ENCODE results near the gene SPI1. TPM values are rescaled to one million over a fixed set of nuclear protein-coding genes. Genes with fewer than 3 reads are reported as not detected.

Gene SPI1
- total RNA-seq, 5 donors from 2014 or later (not counting 1 experiment from before 2014, with no cell fraction given): 1.8 to 5.8 (median 2.1) TPM

DNA sequence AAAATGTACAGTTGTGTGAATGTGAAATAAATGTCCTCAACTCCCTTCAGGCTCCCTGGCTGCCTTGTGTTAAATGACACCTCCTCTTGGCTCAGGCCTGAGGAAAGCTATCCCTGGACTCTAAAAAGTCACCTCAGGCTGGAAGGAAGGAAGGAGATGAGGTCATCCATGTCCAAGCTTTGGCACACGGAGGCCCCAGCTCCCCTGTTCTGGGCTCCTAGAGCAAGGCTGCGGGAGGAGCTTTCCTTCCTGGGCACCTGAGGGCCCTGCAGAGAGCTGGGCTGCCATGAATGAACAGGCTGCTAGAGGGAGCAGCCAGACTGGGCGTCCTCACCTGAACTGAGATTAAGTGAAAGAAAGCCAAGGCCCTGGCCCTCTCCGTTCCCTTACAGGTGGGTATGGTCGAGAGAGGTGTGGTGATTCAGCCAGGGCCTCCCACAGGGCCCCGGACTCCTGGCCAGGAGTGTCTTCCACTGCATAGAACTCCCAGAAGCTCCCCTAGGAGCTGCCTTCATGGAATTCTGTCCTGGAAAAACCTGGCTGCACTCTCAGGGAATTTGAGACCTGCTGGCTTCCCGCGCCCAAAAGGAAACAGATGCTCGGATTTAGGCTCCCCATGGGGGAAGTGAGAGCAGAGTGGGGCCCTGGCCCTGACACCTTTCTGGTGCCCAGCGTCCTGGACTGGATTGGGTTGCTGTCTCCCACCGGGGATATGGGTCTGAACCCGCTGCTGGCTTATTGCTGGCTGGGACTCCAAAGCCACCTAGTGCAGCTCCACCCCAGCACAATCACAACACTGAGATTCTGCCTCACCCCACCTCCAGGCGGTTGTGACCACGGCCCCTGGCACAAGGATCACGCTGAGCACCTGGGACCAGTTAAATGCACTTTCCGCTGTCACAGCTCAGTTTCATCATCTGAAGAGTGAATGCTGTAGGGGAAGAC lies 48.1 kb downstream of the SPI1 start:
- Histone ChIP-seq H3K4me1 (ENCODE audit: control insufficient read depth in 1 of 2, extremely low read depth in 1 of 2, insufficient read depth in 2 of 2, low read length in 2 of 2) (no peaks in the 10 kb centered on the region), H3K4me3 (ENCODE audit: control insufficient read depth in 1 of 2, extremely low read depth in 1 of 2, low read length in 1 of 2) (no peak overlapping the region), H3K27ac (ENCODE audit: low read length) (no peak overlapping the region), H3K9me3 (no peaks in the 10 kb centered on the region), H3K27me3 (replicated peaks in 1 of 2; ENCODE audit: control insufficient read depth in 2 of 2, extremely low read depth in 1 of 2, insufficient read depth in 2 of 2, low read length in 1 of 2) (no peaks in the 10 kb centered on the region), H3K36me3 (ENCODE audit: control insufficient read depth in 2 of 2, extremely low read depth in 1 of 2, insufficient read depth in 1 of 2, low read length in 1 of 2) (peaks cover 17 to 38% of the 10 kb centered on the region in 2 donors)
- ATAC-seq (replicated peaks in 1 of 4): peak; percentile 29 to 46 (median 44)
- DNase-seq: peak in 1 of 35 experiments; percentile 17
- H3K27ac Mint-ChIP-seq: no peak overlapping the region
- H3K4me3 Mint-ChIP-seq: no peak overlapping the region
- no peaks in the 10 kb centered on the region for H3K27me3 Mint-ChIP-seq
- 91% methylated on average over 6 of the region's 16 CpGs for WGBS (ENCODE audit: insufficient coverage)
- peaks cover 23% of the 10 kb centered on the region for H3K36me3 Mint-ChIP-seq
- ChIA-PET CTCF (interaction anchor here in 1 of 2 donors (0.5 kb wide), 1 partner anchor 124 kb away, joined by 4 read pairs; no protein-coding TSS in a partner anchor), POLR2A (no interaction called here)
- H3K9me3 Mint-ChIP-seq: no peaks in the 10 kb centered on the region
- H3K4me1 Mint-ChIP-seq: no peaks in the 10 kb centered on the region

DNA sequence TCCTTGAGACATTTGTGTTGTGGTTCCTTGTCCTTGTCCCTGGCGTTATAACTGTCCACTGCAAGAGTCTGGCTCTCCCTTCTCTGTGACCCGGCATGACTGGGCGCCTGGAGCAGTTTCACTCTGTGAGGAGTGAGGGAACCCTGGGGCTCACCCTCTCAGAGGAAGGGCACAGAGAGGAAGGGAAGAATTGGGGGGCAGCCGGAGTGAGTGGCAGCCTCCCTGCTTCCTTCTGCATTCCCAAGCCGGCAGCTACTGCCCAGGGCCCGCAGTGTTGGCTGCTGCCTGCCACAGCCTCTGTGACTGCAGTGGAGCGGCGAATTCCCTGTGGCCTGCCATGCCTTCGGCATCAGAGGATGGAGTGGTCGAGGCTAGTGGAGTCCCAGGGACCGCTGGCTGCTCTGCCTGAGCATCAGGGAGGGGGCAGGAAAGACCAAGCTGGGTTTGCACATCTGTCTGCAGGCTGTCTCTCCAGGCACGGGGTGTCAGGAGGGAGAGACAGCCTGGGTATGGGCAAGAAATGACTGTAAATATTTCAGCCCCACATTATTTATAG lies 48.8 kb downstream of the SPI1 start:
- Mint-ChIP-seq H3K27ac (no peak overlapping the region), H3K4me1 (no peaks in the 10 kb centered on the region), H3K4me3 (no peak overlapping the region), H3K36me3 (peaks cover 30% of the 10 kb centered on the region), H3K27me3 (no peaks in the 10 kb centered on the region), H3K9me3 (no peaks in the 10 kb centered on the region)
- ATAC-seq (replicated peaks in 1 of 4) (no peak), DNase-seq (no peak)
- Histone ChIP-seq H3K4me3 (ENCODE audit: control insufficient read depth in 1 of 2, extremely low read depth in 1 of 2, low read length in 1 of 2) (no peak overlapping the region), H3K4me1 (ENCODE audit: control insufficient read depth in 1 of 2, extremely low read depth in 1 of 2, insufficient read depth in 2 of 2, low read length in 2 of 2) (no peaks in the 10 kb centered on the region), H3K27ac (ENCODE audit: low read length) (no peak overlapping the region), H3K9me3 (no peaks in the 10 kb centered on the region), H3K27me3 (replicated peaks in 1 of 2; ENCODE audit: control insufficient read depth in 2 of 2, extremely low read depth in 1 of 2, insufficient read depth in 2 of 2, low read length in 1 of 2) (no peaks in the 10 kb centered on the region), H3K36me3 (ENCODE audit: control insufficient read depth in 2 of 2, extremely low read depth in 1 of 2, insufficient read depth in 1 of 2, low read length in 1 of 2) (peaks cover 18 to 39% of the 10 kb centered on the region in 2 donors)
- ChIA-PET POLR2A (no interaction called here), CTCF (interaction anchor here in 1 of 2 donors (0.5 kb wide), 1 partner anchor 125 kb away, joined by 4 read pairs; no protein-coding TSS in a partner anchor)
- over 99% methylated on average over 8 of the region's 12 CpGs for WGBS (ENCODE audit: insufficient coverage)

- no peaks in the 10 kb centered on the region for H3K4me1 Mint-ChIP-seq
- H3K4me3 ChIP-seq (ENCODE audit: control insufficient read depth in 1 of 2, extremely low read depth in 1 of 2, low read length in 1 of 2): no peak overlapping the region
- no peaks in the 10 kb centered on the region for H3K4me1 ChIP-seq (ENCODE audit: control insufficient read depth in 1 of 2, extremely low read depth in 1 of 2, insufficient read depth in 2 of 2, low read length in 2 of 2)
- ChIA-PET POLR2A (no interaction called here), CTCF (interaction anchor here in 1 of 2 donors (0.6 kb wide), 1 partner anchor 48 kb away, joined by 3 read pairs; no protein-coding TSS in a partner anchor)
- no peaks in the 10 kb centered on the region for H3K27me3 Mint-ChIP-seq
- peaks cover 30% of the 10 kb centered on the region for H3K36me3 Mint-ChIP-seq
- 92% methylated on average over 21 of the region's 29 CpGs for WGBS (ENCODE audit: insufficient coverage)
- no peaks in the 10 kb centered on the region for H3K9me3 ChIP-seq
- no peak overlapping the region for H3K4me3 Mint-ChIP-seq
- H3K36me3 ChIP-seq (ENCODE audit: control insufficient read depth in 2 of 2, extremely low read depth in 1 of 2, insufficient read depth in 1 of 2, low read length in 1 of 2): peaks cover 21 to 39% of the 10 kb centered on the region in 2 donors
- H3K9me3 Mint-ChIP-seq: no peaks in the 10 kb centered on the region
- no peak overlapping the region for H3K27ac ChIP-seq (ENCODE audit: low read length)
- no peaks in the 10 kb centered on the region for H3K27me3 ChIP-seq (replicated peaks in 1 of 2; ENCODE audit: control insufficient read depth in 2 of 2, extremely low read depth in 1 of 2, insufficient read depth in 2 of 2, low read length in 1 of 2)
- peak in 1 of 35 experiments; percentile 7 for DNase-seq
- no peak overlapping the region for H3K27ac Mint-ChIP-seq
- ATAC-seq (replicated peaks in 1 of 4): no peak
Measured at GRCh38 chr11:47328449-47329390, 49.6 kb downstream of the SPI1 start.

DNA sequence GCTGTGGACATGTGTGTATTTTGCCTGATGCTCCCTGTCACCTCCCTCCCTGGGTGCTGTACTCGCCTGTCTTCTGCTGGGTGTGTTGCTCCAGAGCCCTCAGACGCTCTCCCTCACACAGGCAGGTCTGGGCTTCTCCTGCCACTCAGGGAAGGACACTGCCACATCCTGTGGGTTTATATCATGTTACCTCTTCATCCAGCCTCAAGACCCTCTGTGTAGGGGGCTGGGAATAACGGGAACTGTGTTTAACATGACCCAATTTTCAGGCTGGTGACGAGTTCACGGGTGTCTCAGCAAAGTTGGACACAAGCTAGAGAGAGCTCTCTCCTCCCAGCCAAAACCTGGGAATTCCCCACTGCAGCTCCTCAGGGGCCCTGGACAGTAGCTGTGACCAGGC lies 50.4 kb downstream of the SPI1 start:
- CTCF ChIA-PET: no interaction called here
- ATAC-seq (replicated peaks in 1 of 4) (no peak), DNase-seq (no peak)
- Mint-ChIP-seq H3K9me3 (no peaks in the 10 kb centered on the region), H3K36me3 (peaks cover 30% of the 10 kb centered on the region), H3K27ac (no peak overlapping the region), H3K4me1 (no peaks in the 10 kb centered on the region), H3K27me3 (no peaks in the 10 kb centered on the region), H3K4me3 (no peak overlapping the region)
- Histone ChIP-seq H3K36me3 (ENCODE audit: control insufficient read depth in 2 of 2, extremely low read depth in 1 of 2, insufficient read depth in 1 of 2, low read length in 1 of 2) (peaks cover 21 to 39% of the 10 kb centered on the region in 2 donors), H3K9me3 (no peaks in the 10 kb centered on the region), H3K4me3 (ENCODE audit: control insufficient read depth in 1 of 2, extremely low read depth in 1 of 2, low read length in 1 of 2) (no peak overlapping the region), H3K4me1 (ENCODE audit: control insufficient read depth in 1 of 2, extremely low read depth in 1 of 2, insufficient read depth in 2 of 2, low read length in 2 of 2) (no peaks in the 10 kb centered on the region), H3K27ac (ENCODE audit: low read length) (no peak overlapping the region), H3K27me3 (replicated peaks in 1 of 2; ENCODE audit: control insufficient read depth in 2 of 2, extremely low read depth in 1 of 2, insufficient read depth in 2 of 2, low read length in 1 of 2) (no peaks in the 10 kb centered on the region)
- POLR2A ChIA-PET: no interaction called here
- 100% methylated on average over 2 of the region's 5 CpGs for WGBS (ENCODE audit: insufficient coverage)

DNA sequence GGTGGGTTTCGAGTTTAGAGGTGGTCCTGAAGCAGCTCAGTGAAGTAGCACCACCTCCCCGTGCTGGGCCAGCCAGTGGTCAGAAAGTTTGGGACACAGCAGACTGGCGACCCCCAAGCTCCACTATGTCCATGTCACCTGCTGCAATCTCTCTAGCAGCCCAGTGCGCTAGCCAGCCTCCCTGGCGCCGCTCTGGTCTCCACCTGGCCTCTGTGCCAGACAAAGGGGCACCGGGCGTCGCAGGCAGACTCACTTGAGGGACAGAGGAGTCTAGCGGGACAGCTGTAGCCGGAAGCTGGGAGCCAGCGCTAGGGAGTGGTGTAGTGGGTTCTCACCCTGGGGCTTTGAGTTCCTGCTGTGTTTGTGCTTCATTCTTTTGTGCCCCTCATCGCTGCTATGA lies 51.3 kb downstream of the SPI1 start:
- H3K27ac Mint-ChIP-seq: no peak overlapping the region

GRCh38 chr11:47326198-47326597 lies 52.1 kb downstream of the SPI1 start:
- 100% methylated on average over 6 of the region's 12 CpGs for WGBS (ENCODE audit: insufficient coverage)
- H3K4me3 Mint-ChIP-seq: no peak overlapping the region
- H3K4me3 ChIP-seq (ENCODE audit: control insufficient read depth in 1 of 2, extremely low read depth in 1 of 2, low read length in 1 of 2): no peak overlapping the region
- H3K36me3 ChIP-seq (ENCODE audit: control insufficient read depth in 2 of 2, extremely low read depth in 1 of 2, insufficient read depth in 1 of 2, low read length in 1 of 2): peaks cover 21 to 49% of the 10 kb centered on the region in 2 donors
- no peak overlapping the region for H3K27ac Mint-ChIP-seq
- H3K9me3 ChIP-seq: no peaks in the 10 kb centered on the region
- DNase-seq: no peak
- no peaks in the 10 kb centered on the region for H3K27me3 ChIP-seq (replicated peaks in 1 of 2; ENCODE audit: control insufficient read depth in 2 of 2, extremely low read depth in 1 of 2, insufficient read depth in 2 of 2, low read length in 1 of 2)
- no peaks in the 10 kb centered on the region for H3K4me1 ChIP-seq (ENCODE audit: control insufficient read depth in 1 of 2, extremely low read depth in 1 of 2, insufficient read depth in 2 of 2, low read length in 2 of 2)
- ATAC-seq (replicated peaks in 1 of 4): no peak
- POLR2A ChIA-PET: no interaction called here
- CTCF ChIA-PET: no interaction called here
- H3K27ac ChIP-seq (ENCODE audit: low read length): no peak overlapping the region
- no peaks in the 10 kb centered on the region for H3K4me1 Mint-ChIP-seq
- H3K9me3 Mint-ChIP-seq: no peaks in the 10 kb centered on the region
- no peaks in the 10 kb centered on the region for H3K27me3 Mint-ChIP-seq
- H3K36me3 Mint-ChIP-seq: peaks cover 39% of the 10 kb centered on the region

More for the DNA sequence above, 51.3 kb downstream of the SPI1 start:
- Mint-ChIP-seq H3K27me3 (no peaks in the 10 kb centered on the region), H3K9me3 (no peaks in the 10 kb centered on the region), H3K4me3 (no peak overlapping the region), H3K4me1 (no peaks in the 10 kb centered on the region), H3K36me3 (peaks cover 32% of the 10 kb centered on the region)
- no peaks in the 10 kb centered on the region for H3K9me3 ChIP-seq
- 98% methylated on average over 11 of the region's 13 CpGs for WGBS (ENCODE audit: insufficient coverage)
- no peak overlapping the region for H3K27ac ChIP-seq (ENCODE audit: low read length)
- ChIA-PET POLR2A (no interaction called here), CTCF (no interaction called here)
- DNase-seq: no peak
- ATAC-seq (replicated peaks in 1 of 4): no peak
- no peaks in the 10 kb centered on the region for H3K4me1 ChIP-seq (ENCODE audit: control insufficient read depth in 1 of 2, extremely low read depth in 1 of 2, insufficient read depth in 2 of 2, low read length in 2 of 2)
- H3K4me3 ChIP-seq (ENCODE audit: control insufficient read depth in 1 of 2, extremely low read depth in 1 of 2, low read length in 1 of 2): no peak overlapping the region
- H3K27me3 ChIP-seq (replicated peaks in 1 of 2; ENCODE audit: control insufficient read depth in 2 of 2, extremely low read depth in 1 of 2, insufficient read depth in 2 of 2, low read length in 1 of 2): no peaks in the 10 kb centered on the region
- H3K36me3 ChIP-seq (ENCODE audit: control insufficient read depth in 2 of 2, extremely low read depth in 1 of 2, insufficient read depth in 1 of 2, low read length in 1 of 2): peaks cover 21 to 40% of the 10 kb centered on the region in 2 donors

All from T-cell (primary cell).